Tibial artery (tissue), 4 donors: ENCODE results near the gene AKAP8L.
A peak's percentile ranks its signal among the peaks of the same experiment; 100 is the strongest.
"Not testable (repeated sequence)": the region's sequence is repeated elsewhere in the genome, so short reads cannot be mapped to it uniquely, and the experiment has no call there.

ENCODE experiments used
- DNase-seq, 2 donors: peaks; one replicate each; pipeline ENCODE4 v3.0.0-alpha.2; 2019
- H3K27ac ChIP-seq, 2 donors: fragments of 200-600 bp; sonication (generic) in 1 of 2; 1 replicate in 1 of 2; 2 replicates in 1 of 2; pipeline ENCODE4 v1.5.1; 2018 to 2019; ENCODE audit warnings: mild to moderate bottlenecking in 1 of 2
- H3K27me3 ChIP-seq, 2 donors: fragments of 200-600 bp; sonication (generic) in 1 of 2; one replicate each; pipeline versions ENCODE4 v1.5.1 to v1.6.0; 2016 to 2019
- H3K36me3 ChIP-seq, 3 donors: fragments of 200-600 bp; sonication (generic) in 2 of 3; one replicate each; pipeline ENCODE4 v1.5.1; 2016 to 2019; ENCODE audit warnings: mild to moderate bottlenecking in 2 of 3
- H3K4me1 ChIP-seq, 4 donors: fragments of 200-600 bp; sonication (generic) in 2 of 4; 1 replicate in 3 of 4; 2 replicates in 1 of 4; pipeline ENCODE4 v1.5.1; 2016 to 2019
- H3K4me3 ChIP-seq, 2 donors: fragments of 200-600 bp; sonication (generic) in 1 of 2; 1 replicate in 1 of 2; 2 replicates in 1 of 2; pipeline ENCODE4 v1.5.1; 2018 to 2019; ENCODE audit warnings: mild to moderate bottlenecking in 2 of 2
- H3K9me3 ChIP-seq, 3 donors: fragments of 200-600 bp; sonication (generic) in 1 of 3; one replicate each; pipeline ENCODE4 v1.5.1; 2016 to 2019
- intact Hi-C: fragments of 100-400 bp; cut with DNase I; formaldehyde crosslinking; loops from one replicate; pipeline ENCODE4 v1.15.0; 2023; ENCODE audit warnings: low total_unique reads
- TF ChIP-seq, protein P1 (sequence below), 2 experiments: fragments of 200-600 bp in 1 of 2; fragments of 450-650 bp in 1 of 2; IDR thresholded peaks; one replicate each; pipeline ENCODE4 v1.5.1; 2017 to 2019; ENCODE audit warnings: antibody characterized with exemption in 2 of 2, mild to moderate bottlenecking in 1 of 2, moderate library complexity in 1 of 2

The AKAP8L gene

DNA sequence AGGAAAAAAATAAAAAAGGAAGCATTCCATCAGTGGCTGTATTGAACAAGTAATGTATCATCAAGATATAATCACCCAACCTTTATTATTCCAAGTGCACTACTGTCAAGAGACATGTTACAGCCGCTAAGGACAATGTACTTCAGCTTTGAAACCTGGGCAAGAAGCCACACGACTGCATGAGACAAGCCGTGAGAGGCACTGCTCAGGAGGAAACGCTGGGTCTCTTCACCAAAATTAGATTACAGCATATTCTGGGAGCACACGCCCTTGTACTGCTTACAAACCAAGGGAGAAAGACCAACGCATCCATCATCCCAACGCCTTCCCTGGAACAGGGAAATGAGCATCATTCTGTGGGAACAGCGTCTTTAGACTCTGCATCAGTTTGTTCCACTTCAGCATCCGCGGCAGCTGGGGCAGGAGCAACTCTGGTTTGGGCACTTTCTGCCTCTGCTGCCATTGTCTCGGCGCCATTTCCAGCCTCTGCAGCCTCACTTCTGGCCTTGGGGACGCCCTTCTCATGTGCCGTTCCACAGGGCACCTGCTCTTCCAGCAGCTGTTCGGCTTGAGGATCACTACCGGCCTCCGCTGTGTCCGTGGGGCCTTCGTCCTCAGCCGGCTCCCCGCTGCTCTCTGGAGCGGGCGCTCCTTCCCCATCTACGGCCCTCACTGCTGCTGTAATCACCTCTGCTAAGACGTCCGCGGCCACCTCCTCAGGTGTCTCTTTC lies 64.1 kb downstream of the AKAP8L start:
- peaks cover 63 to 77% (median 69%) of the 10 kb centered on the region in 3 donors for H3K36me3 ChIP-seq
- TF ChIP-seq, protein P1, sequence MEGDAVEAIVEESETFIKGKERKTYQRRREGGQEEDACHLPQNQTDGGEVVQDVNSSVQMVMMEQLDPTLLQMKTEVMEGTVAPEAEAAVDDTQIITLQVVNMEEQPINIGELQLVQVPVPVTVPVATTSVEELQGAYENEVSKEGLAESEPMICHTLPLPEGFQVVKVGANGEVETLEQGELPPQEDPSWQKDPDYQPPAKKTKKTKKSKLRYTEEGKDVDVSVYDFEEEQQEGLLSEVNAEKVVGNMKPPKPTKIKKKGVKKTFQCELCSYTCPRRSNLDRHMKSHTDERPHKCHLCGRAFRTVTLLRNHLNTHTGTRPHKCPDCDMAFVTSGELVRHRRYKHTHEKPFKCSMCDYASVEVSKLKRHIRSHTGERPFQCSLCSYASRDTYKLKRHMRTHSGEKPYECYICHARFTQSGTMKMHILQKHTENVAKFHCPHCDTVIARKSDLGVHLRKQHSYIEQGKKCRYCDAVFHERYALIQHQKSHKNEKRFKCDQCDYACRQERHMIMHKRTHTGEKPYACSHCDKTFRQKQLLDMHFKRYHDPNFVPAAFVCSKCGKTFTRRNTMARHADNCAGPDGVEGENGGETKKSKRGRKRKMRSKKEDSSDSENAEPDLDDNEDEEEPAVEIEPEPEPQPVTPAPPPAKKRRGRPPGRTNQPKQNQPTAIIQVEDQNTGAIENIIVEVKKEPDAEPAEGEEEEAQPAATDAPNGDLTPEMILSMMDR (IDR thresholded peaks at IDR 0.05): no peak
- H3K4me1 ChIP-seq: no peaks in the 10 kb centered on the region
- H3K9me3 ChIP-seq: no peaks in the 10 kb centered on the region
- H3K4me3 ChIP-seq: no peak overlapping the region
- intact Hi-C loops: no loop called here
- no peaks in the 10 kb centered on the region for H3K27me3 ChIP-seq
- no peak overlapping the region for H3K27ac ChIP-seq
- no peak for DNase-seq

DNA sequence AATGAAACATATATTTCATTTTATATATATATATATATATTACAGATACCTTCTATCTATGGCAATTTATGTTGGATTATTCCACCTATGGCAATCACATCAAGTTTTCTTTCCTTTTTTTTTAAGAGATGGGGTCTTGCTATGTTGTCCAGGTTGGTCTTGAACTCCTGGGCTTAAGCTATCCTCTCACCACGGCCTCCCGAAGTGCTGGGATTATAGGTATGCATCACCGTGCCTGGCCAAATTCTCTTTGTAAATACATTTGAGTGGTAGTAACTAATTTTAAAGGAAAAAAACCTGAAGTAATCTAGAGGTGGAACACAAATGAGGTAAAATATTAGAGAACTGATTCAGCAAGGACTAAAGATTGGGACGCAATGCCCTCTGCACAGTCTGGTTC lies 64.9 kb downstream of the AKAP8L start:
- H3K36me3 ChIP-seq: peaks cover 55 to 69% (median 61%) of the 10 kb centered on the region in 3 donors
- H3K4me3 ChIP-seq: no peak overlapping the region
- intact Hi-C loops: no loop called here
- TF ChIP-seq, protein P1 (IDR thresholded peaks at IDR 0.05): no peak
- H3K4me1 ChIP-seq: no peaks in the 10 kb centered on the region
- DNase-seq: no peak
- H3K9me3 ChIP-seq: no peaks in the 10 kb centered on the region
- H3K27me3 ChIP-seq: no peaks in the 10 kb centered on the region
- H3K27ac ChIP-seq: no peak overlapping the region

DNA sequence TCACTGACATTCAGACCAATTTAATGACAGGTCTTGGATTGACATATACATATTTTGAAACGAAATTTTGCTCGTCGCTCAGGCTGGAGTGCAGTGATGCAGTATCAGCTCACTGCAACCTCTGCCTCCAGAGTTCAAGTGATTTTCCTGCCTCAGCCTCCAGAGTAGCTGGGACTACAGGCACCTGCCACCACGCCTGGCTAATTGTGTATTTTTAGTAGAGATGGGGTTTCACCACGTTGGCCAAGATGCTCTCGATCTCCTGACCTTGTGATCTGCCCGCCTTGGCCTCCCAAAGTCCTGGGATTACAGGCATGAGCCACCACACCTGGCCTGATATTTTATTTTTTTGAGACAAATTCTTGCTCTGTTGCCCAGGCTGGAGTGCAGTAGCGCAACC lies 66.3 kb downstream of the AKAP8L start:
- DNase-seq, H3K27me3 ChIP-seq, H3K27ac ChIP-seq, intact Hi-C loops, H3K4me1 ChIP-seq, H3K9me3 ChIP-seq, H3K4me3 ChIP-seq: not testable (repeated sequence)
- H3K36me3 ChIP-seq: peaks cover 41 to 56% (median 47%) of the 10 kb centered on the region in 3 donors

DNA sequence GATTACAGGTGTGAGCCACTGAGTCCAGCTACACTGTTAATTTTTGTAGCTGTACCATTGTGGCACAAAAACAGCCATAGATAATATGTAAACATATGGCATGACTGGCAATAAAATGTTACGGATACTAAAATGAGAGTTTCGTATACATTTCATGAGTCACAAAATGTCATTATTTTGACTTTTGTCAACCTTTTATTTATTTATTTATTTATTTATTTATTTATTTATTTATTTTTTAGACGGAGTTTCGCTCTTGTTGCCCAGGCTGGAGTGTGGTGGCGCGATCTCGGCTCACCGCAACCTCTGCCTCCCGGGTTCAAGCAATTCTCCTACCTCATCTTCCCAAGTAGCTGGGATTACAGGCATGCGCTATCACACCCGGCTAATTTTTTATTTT lies 77.5 kb downstream of the AKAP8L start:
- DNase-seq, intact Hi-C loops, H3K27ac ChIP-seq, H3K4me3 ChIP-seq, H3K9me3 ChIP-seq, H3K27me3 ChIP-seq: not testable (repeated sequence)
- peaks cover 0 to 17% (median 4%) of the 10 kb centered on the region in 4 donors for H3K4me1 ChIP-seq
- H3K36me3 ChIP-seq: peaks cover 0 to 28% (median 4%) of the 10 kb centered on the region in 3 donors

DNA sequence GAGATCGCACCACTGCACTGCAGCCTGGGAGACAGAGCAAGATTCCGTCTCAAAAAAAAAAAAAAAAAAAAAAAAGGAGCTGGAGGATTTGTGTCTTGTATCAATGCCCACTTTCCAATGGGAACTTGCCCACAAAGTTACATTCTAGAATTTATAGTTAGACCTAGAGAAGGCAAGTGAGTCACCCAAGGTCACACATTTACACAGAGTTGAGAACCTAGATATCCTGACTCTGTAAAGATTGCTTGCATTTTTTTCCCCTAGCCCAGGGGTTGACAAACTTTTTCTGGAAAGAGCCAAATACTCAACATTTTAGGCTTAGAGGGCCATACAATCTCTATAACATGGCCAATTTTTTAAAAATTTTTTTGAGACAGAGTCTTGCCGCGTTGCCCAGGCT lies 78.7 kb downstream of the AKAP8L start:
- no peak for DNase-seq
- peaks cover 0 to 16% (median 4%) of the 10 kb centered on the region in 3 donors for H3K36me3 ChIP-seq
- H3K27ac ChIP-seq: no peak overlapping the region
- H3K9me3 ChIP-seq: no peaks in the 10 kb centered on the region
- H3K4me1 ChIP-seq: peaks cover 0 to 29% (median 6%) of the 10 kb centered on the region in 4 donors
- H3K27me3 ChIP-seq: no peaks in the 10 kb centered on the region
- TF ChIP-seq, protein P1 (IDR thresholded peaks at IDR 0.05): no peak
- no peak overlapping the region for H3K4me3 ChIP-seq
- intact Hi-C loops: no loop called here

DNA sequence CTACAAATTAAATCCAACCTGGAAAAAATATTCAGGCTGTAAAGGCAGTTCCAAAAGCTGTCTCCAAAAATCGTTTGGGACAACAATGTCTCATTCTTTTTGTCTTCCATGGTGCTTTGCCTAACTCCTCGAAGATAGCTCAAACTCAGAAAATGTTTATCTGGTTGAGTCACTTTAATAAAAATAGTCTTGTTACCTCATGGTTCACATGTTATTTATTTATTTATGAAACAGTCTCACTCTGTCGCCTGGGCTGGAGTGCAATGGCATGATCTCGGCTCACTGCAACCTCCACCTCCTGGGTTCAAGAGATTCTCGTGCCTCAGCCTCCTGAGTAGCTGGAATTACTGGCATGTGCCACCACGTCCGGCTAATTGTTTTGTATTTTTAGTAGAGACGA lies 81.6 kb downstream of the AKAP8L start:
- H3K27me3 ChIP-seq: no peaks in the 10 kb centered on the region
- intact Hi-C loops: loop anchor here (10.0 kb wide), 2 partner anchors 72 to 218 kb away; no protein-coding TSS in a partner anchor
- no peak overlapping the region for H3K4me3 ChIP-seq
- DNase-seq: peak in 1 of 2 donors; percentile 46
- peak overlapping the region; percentile 69 to 76 for H3K27ac ChIP-seq
- TF ChIP-seq, protein P1 (IDR thresholded peaks at IDR 0.05): no peak
- H3K4me1 ChIP-seq: peaks cover 0 to 51% (median 22%) of the 10 kb centered on the region in 4 donors
- no peaks in the 10 kb centered on the region for H3K9me3 ChIP-seq
- no peaks in the 10 kb centered on the region for H3K36me3 ChIP-seq

DNA sequence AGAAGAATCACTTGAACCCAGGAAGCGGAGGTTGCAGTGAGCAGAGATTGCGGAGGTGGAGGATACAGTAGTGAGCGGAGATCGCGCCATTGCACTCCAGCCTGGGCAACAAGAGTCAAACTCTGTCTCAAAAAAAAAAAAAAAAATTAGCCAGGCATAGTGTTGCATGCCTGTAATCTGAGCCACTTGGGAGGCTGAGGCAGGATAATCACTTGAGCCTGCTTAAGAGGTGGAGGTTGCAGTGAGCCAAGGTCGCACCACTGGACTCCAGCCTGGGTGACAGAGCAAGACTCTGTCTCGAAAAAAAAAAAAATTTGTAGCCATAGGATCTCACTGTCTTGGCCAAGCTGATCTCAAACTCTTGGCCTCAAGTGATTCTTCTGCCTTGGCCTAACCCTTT lies 82.8 kb downstream of the AKAP8L start:
- DNase-seq, H3K36me3 ChIP-seq, H3K9me3 ChIP-seq, H3K4me3 ChIP-seq, H3K27me3 ChIP-seq: not testable (repeated sequence)
- Histone ChIP-seq H3K4me1 (peaks cover 0 to 51% (median 22%) of the 10 kb centered on the region in 4 donors), H3K27ac (peak overlapping the region; percentile 69 to 76)
- intact Hi-C loops: loop anchor here (10.0 kb wide), 2 partner anchors 71 to 219 kb away; no protein-coding TSS in a partner anchor
